Measurements from ENCODE around the gene GNAL.

GNAL gene

DNA sequence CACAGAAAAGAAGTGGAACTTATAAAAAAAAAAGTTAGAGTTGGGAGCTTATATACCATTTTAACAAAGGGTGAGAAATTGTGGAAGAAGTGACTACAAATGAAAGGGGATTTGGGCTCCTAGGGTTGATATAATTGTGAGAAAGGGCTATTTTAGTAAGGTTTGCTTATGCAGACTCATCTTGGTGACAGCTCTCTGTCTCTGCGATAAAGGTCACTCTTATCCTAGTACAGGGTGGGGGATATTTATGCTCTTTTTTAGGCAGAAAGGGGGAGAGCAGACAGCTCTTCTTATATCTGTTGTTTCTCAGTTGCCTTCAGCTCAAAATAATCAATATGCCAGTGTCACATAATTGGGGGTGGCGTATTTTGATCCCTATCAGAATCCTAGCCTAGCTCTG is 130.9 kb downstream of the GNAL start:
- TF ChIP-seq FOXP2 (optimal IDR thresholded peaks at IDR 0.05; ENCODE audit: borderline replicate concordance, extremely low read depth, extremely low read length, insufficient read depth) (no peak), TAF1 (IDR thresholded peaks at IDR 0.05; ENCODE audit: borderline replicate concordance, insufficient read depth, low read length) (no peak), SIN3A (IDR thresholded peaks at IDR 0.05; ENCODE audit: borderline replicate concordance, insufficient read depth, low read length) (no peak), POLR2AphosphoS5 (IDR thresholded peaks at IDR 0.05; ENCODE audit: low read depth, low read length) (no peak)
- TF ChIP-seq, protein P1, sequence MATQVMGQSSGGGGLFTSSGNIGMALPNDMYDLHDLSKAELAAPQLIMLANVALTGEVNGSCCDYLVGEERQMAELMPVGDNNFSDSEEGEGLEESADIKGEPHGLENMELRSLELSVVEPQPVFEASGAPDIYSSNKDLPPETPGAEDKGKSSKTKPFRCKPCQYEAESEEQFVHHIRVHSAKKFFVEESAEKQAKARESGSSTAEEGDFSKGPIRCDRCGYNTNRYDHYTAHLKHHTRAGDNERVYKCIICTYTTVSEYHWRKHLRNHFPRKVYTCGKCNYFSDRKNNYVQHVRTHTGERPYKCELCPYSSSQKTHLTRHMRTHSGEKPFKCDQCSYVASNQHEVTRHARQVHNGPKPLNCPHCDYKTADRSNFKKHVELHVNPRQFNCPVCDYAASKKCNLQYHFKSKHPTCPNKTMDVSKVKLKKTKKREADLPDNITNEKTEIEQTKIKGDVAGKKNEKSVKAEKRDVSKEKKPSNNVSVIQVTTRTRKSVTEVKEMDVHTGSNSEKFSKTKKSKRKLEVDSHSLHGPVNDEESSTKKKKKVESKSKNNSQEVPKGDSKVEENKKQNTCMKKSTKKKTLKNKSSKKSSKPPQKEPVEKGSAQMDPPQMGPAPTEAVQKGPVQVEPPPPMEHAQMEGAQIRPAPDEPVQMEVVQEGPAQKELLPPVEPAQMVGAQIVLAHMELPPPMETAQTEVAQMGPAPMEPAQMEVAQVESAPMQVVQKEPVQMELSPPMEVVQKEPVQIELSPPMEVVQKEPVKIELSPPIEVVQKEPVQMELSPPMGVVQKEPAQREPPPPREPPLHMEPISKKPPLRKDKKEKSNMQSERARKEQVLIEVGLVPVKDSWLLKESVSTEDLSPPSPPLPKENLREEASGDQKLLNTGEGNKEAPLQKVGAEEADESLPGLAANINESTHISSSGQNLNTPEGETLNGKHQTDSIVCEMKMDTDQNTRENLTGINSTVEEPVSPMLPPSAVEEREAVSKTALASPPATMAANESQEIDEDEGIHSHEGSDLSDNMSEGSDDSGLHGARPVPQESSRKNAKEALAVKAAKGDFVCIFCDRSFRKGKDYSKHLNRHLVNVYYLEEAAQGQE (IDR thresholded peaks at IDR 0.05; ENCODE audit: insufficient read depth in 1 of 2, low read depth in 2 of 2, low read length in 2 of 2) = no peak

- TF ChIP-seq POLR2AphosphoS5 (IDR thresholded peaks at IDR 0.05; ENCODE audit: low read depth, low read length) = no peak
- TF ChIP-seq SIN3A (IDR thresholded peaks at IDR 0.05; ENCODE audit: borderline replicate concordance, insufficient read depth, low read length) = no peak
- no peak for TF ChIP-seq FOXP2 (optimal IDR thresholded peaks at IDR 0.05; ENCODE audit: borderline replicate concordance, extremely low read depth, extremely low read length, insufficient read depth)
- TF ChIP-seq, protein P1 (IDR thresholded peaks at IDR 0.05; ENCODE audit: insufficient read depth in 1 of 2, low read depth in 2 of 2, low read length in 2 of 2) = no peak
- TF ChIP-seq TAF1 (IDR thresholded peaks at IDR 0.05; ENCODE audit: borderline replicate concordance, insufficient read depth, low read length) = no peak
Observed at GRCh38 chr18:11820697-11821096, 131.6 kb downstream of the GNAL start.

GRCh38 chr18:11821208-11821607 is 132.1 kb downstream of the GNAL start:
- TF ChIP-seq, protein P1 (IDR thresholded peaks at IDR 0.05; ENCODE audit: insufficient read depth in 1 of 2, low read depth in 2 of 2, low read length in 2 of 2) = no peak
- TF ChIP-seq SIN3A (IDR thresholded peaks at IDR 0.05; ENCODE audit: borderline replicate concordance, insufficient read depth, low read length) (no peak), POLR2AphosphoS5 (IDR thresholded peaks at IDR 0.05; ENCODE audit: low read depth, low read length) (no peak), FOXP2 (optimal IDR thresholded peaks at IDR 0.05; ENCODE audit: borderline replicate concordance, extremely low read depth, extremely low read length, insufficient read depth) (no peak), TAF1 (IDR thresholded peaks at IDR 0.05; ENCODE audit: borderline replicate concordance, insufficient read depth, low read length) (no peak)

DNA sequence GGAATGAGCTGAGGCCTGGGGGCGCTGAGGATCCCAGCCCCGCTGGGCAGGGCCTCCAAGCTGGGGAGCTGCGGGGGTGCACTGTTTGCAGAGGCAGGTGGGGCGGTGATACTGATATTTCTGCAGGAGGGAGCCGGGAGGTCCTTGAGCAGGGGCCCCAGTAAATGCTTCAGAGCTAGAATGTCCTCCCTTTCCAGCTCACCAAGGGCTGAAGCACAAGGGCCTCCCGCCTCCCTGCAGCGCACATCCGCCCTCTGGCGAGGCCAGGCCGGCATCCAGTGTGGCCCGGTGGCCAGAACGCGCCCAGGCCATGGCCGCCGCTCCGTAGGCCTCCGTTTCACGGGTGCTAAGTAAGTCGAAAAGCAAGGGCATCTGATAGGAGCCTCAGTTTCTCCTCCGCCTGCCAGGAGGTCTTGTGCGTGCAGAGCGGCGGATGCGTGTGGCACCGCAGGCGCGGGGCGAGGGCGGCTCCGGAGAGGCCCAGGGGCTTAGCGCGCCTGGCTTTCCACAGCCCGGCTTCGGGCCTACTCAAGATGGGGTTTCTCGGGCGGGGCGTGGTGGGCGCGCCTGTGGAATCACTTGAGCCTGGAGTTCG is 132.7 kb downstream of the GNAL start:
- TF ChIP-seq, protein P1 (IDR thresholded peaks at IDR 0.05; ENCODE audit: insufficient read depth in 1 of 2, low read depth in 2 of 2, low read length in 2 of 2) = no peak
- TF ChIP-seq POLR2AphosphoS5 (IDR thresholded peaks at IDR 0.05; ENCODE audit: low read depth, low read length) (no peak), SIN3A (IDR thresholded peaks at IDR 0.05; ENCODE audit: borderline replicate concordance, insufficient read depth, low read length) (no peak), TAF1 (IDR thresholded peaks at IDR 0.05; ENCODE audit: borderline replicate concordance, insufficient read depth, low read length) (no peak), FOXP2 (optimal IDR thresholded peaks at IDR 0.05; ENCODE audit: borderline replicate concordance, extremely low read depth, extremely low read length, insufficient read depth) (no peak)
